Measurements from ENCODE around the gene TUBGCP3.

Gene TUBGCP3

GRCh38 chr13:112617754-112618375, 29.9 kb upstream of the TUBGCP3 start:
- no peak for DNase-seq (ENCODE audit: low read depth, low spot score)

GRCh38 chr13:112616586-112617362, 28.8 kb upstream of the TUBGCP3 start:
- DNase-seq (ENCODE audit: low read depth, low spot score): no peak

GRCh38 chr13:112615391-112615790, 27.4 kb upstream of the TUBGCP3 start:
- DNase-seq (ENCODE audit: low read depth, low spot score): no peak

GRCh38 chr13:112614835-112615234, 26.9 kb upstream of the TUBGCP3 start:
- no peak for DNase-seq (ENCODE audit: low read depth, low spot score)

- DNase-seq (ENCODE audit: low read depth, low spot score): no peak
Measured at GRCh38 chr13:112608212-112608611, 20.3 kb upstream of the TUBGCP3 start.

- DNase-seq (ENCODE audit: low read depth, low spot score): no peak
Measured at GRCh38 chr13:112606109-112607001, 18.4 kb upstream of the TUBGCP3 start.

- no peak for DNase-seq (ENCODE audit: low read depth, low spot score)
Measured at GRCh38 chr13:112605531-112605990, 17.6 kb upstream of the TUBGCP3 start.

GRCh38 chr13:112603641-112604225, 15.8 kb upstream of the TUBGCP3 start:
- DNase-seq (ENCODE audit: low read depth, low spot score): no peak

- DNase-seq (ENCODE audit: low read depth, low spot score): no peak
Measured at GRCh38 chr13:112602189-112602588, 14.2 kb upstream of the TUBGCP3 start.

GRCh38 chr13:112601371-112601770, 13.4 kb upstream of the TUBGCP3 start:
- no peak for DNase-seq (ENCODE audit: low read depth, low spot score)

- DNase-seq (ENCODE audit: low read depth, low spot score): no peak
Measured at GRCh38 chr13:112596235-112596634, 8.3 kb upstream of the TUBGCP3 start.

- no peak for DNase-seq (ENCODE audit: low read depth, low spot score)
Measured at GRCh38 chr13:112592647-112593046, 4.7 kb upstream of the TUBGCP3 start.

- DNase-seq (ENCODE audit: low read depth, low spot score): no peak
Measured at GRCh38 chr13:112592181-112592580, 4.2 kb upstream of the TUBGCP3 start.

- no peak for DNase-seq (ENCODE audit: low read depth, low spot score)
Measured at GRCh38 chr13:112588490-112589297, 741 bp upstream of the TUBGCP3 start.

- DNase-seq (ENCODE audit: low read depth, low spot score): no peak
Measured at GRCh38 chr13:112587212-112587763, 665 bp downstream of the TUBGCP3 start.

- no peak for DNase-seq (ENCODE audit: low read depth, low spot score)
Measured at GRCh38 chr13:112586334-112586960, 1.5 kb downstream of the TUBGCP3 start.

GRCh38 chr13:112583592-112584277, 4.2 kb downstream of the TUBGCP3 start:
- DNase-seq (ENCODE audit: low read depth, low spot score): no peak

GRCh38 chr13:112582263-112582662, 5.7 kb downstream of the TUBGCP3 start:
- DNase-seq (ENCODE audit: low read depth, low spot score): no peak

GRCh38 chr13:112580912-112581311, 7.0 kb downstream of the TUBGCP3 start:
- no peak for DNase-seq (ENCODE audit: low read depth, low spot score)

GRCh38 chr13:112580211-112580610, 7.7 kb downstream of the TUBGCP3 start:
- DNase-seq (ENCODE audit: low read depth, low spot score): no peak

Data from iPS DF 19.7 (cell line).